ENCODE results near the gene KIDINS220. TPM values are rescaled to one million over a fixed set of nuclear protein-coding genes. Genes with fewer than 3 reads are reported as not detected.

The KIDINS220 gene
- total RNA-seq, 1 experiment from 2014 or later: 29.3 TPM

- no peak for TF ChIP-seq CTCF (conservative IDR thresholded peaks at IDR 0.05)
- no peak overlapping the region for H2BK5ac ChIP-seq (ENCODE audit: insufficient read length, low read length)
- H3K9ac ChIP-seq (ENCODE audit: extremely low read depth, insufficient read length, low read length): no peak overlapping the region
- DNase-seq: no peak
- H4K91ac ChIP-seq (ENCODE audit: insufficient read length, low read depth, low read length): no peak overlapping the region
- H3K4ac ChIP-seq (ENCODE audit: low read depth, low read length): no peak overlapping the region
- Mint-ChIP-seq H3K36me3 (ENCODE audit: insufficient read depth in 1 of 3, low read depth in 3 of 3) (no peaks in the 10 kb centered on the region; a peak in 1 of 7 replicates), H3K9me3 (peaks cover 0 to 2% of the 10 kb centered on the region in 2 experiments; a peak in 2 of 5 replicates), H3K27me3 (ENCODE audit: low read depth) (no peaks in the 10 kb centered on the region; the same call in 1 of the 2 replicates), H3K4me1 (peaks cover 4 to 8% of the 10 kb centered on the region in 2 experiments; a peak in 3 of 4 replicates), H3K4me3 (no peak overlapping the region), H3K27ac (no peak overlapping the region)
- no peak overlapping the region for H3K4me2 ChIP-seq (ENCODE audit: insufficient read depth, insufficient read length, low read length)
- no peaks in the 10 kb centered on the region for H3K4me1 ChIP-seq (ENCODE audit: insufficient read depth, low read length)
- H3K9me3 ChIP-seq (ENCODE audit: control insufficient read depth, low read depth, low read length): no peaks in the 10 kb centered on the region
- no peak overlapping the region for H3T11ph ChIP-seq (ENCODE audit: low read length)
- H3K23ac ChIP-seq (ENCODE audit: insufficient read length, low read depth, low read length): no peak overlapping the region
- no peak overlapping the region for H2AFZ ChIP-seq (ENCODE audit: low read length)
- H3K79me2 ChIP-seq (ENCODE audit: insufficient read depth, low read length): no peaks in the 10 kb centered on the region
- no peak overlapping the region for H3K14ac ChIP-seq (ENCODE audit: insufficient read depth, low read length)
- no peaks in the 10 kb centered on the region for H3K27me3 ChIP-seq (ENCODE audit: insufficient read depth, low read length)
- H4K8ac ChIP-seq (replicated peaks; ENCODE audit: insufficient read length, low read depth, low read length): no peak overlapping the region
- no CpG with 5 or more reads among the region's 5 CpGs for WGBS (ENCODE audit: extremely low coverage, insufficient read length, low lambda C conversion rate)
- no peak overlapping the region for H3K27ac ChIP-seq (ENCODE audit: insufficient read length, low read depth, low read length)
- H4K5ac ChIP-seq (ENCODE audit: insufficient read length, low read depth, low read length): no peak overlapping the region
- no peak overlapping the region for H2BK12ac ChIP-seq (ENCODE audit: insufficient read length, low read depth, low read length)
- H2BK20ac ChIP-seq (ENCODE audit: low read depth, low read length, poor library complexity, severe bottlenecking): no peak overlapping the region
- H3K23me2 ChIP-seq (ENCODE audit: insufficient read length, low read depth, low read length, poor library complexity, severe bottlenecking): no peaks in the 10 kb centered on the region
- H2BK120ac ChIP-seq (ENCODE audit: low read depth, low read length, poor library complexity, severe bottlenecking): no peak overlapping the region
- H4K20me1 ChIP-seq (ENCODE audit: control insufficient read depth, insufficient read depth, insufficient read length): no peaks in the 10 kb centered on the region
- H2AK5ac ChIP-seq (ENCODE audit: insufficient read length, low read length): no peak overlapping the region
- no peaks in the 10 kb centered on the region for H3K79me1 ChIP-seq (ENCODE audit: insufficient read depth, low read depth, low read length, poor library complexity, severe bottlenecking)
- no peak overlapping the region for H3K18ac ChIP-seq (ENCODE audit: insufficient read length, low read depth, low read length)
- H2BK15ac ChIP-seq (ENCODE audit: low read depth, low read length): no peak overlapping the region
- H3K56ac ChIP-seq (ENCODE audit: insufficient read length, low read depth, low read length): no peak overlapping the region
Observed at GRCh38 chr2:8714971-8715370, 122.4 kb downstream of the KIDINS220 start.
